GM12878 (cell line): ENCODE results near the gene GPR141. TPM values are rescaled to one million over a fixed set of nuclear protein-coding genes. Genes with fewer than 3 reads are reported as not detected.

Experiments used
- ATAC-seq: fragments of 200-7000 bp; cut with Tn5 transposase; 3 replicates; pipeline ENCODE4 v1.9.1; 2020; ENCODE audit warnings: mild to moderate bottlenecking, moderate library complexity
- BruUV-seq: library from RNA; stranded (reverse); fragments of 400-500 nt; replicated peaks from 2 replicates; lab custom pipeline; 2021; lab: Mats Ljungman, UMichigan
- CTCF ChIA-PET: fragments of 300-600 bp; sonication (Branson Sonifier 250); formaldehyde crosslinking; extraction: SDS; loops from one replicate; lab custom pipeline; 2021; ENCODE audit warnings: inconsistent platforms; lab: Yijun Ruan, JAX
- POLR2A ChIA-PET: fragments of 350-600 bp; formaldehyde crosslinking; extraction: SDS; loops from one replicate; lab custom pipeline; 2021; ENCODE audit warnings: inconsistent platforms; lab: Charles Lee
- RAD21 ChIA-PET: fragments of 300-600 bp; sonication (Branson Sonifier 250); formaldehyde crosslinking; loops from one replicate; lab custom pipeline; 2023; ENCODE audit warnings: antibody characterized with exemption; ENCODE audit not compliant: unreplicated experiment; lab: Charles Lee
- SMC1A ChIA-PET: fragments of 300-600 bp; sonication (Branson Sonifier 250); formaldehyde crosslinking; loops from one replicate; lab custom pipeline; 2023; ENCODE audit not compliant: unreplicated experiment, uncharacterized antibody; lab: Charles Lee
- DNase-seq: peaks from one replicate; pipeline ENCODE4 v3.0.0-alpha.2; 2011; ENCODE audit warnings: low read depth, low spot score
- FAIRE-seq: peaks from 3 replicates; lab custom pipeline; 2011; peaks lifted over from hg19 to GRCh38; lab: Jason Lieb, UNC
- H2AFZ ChIP-seq: 2 replicates; pipeline ENCODE4 v1.6.0; 2011; ENCODE audit warnings: low read depth, low read length, control low read depth; ENCODE audit not compliant: control insufficient read depth
- H3K27ac ChIP-seq: 2 replicates; pipeline ENCODE4 v1.5.1; 2011; ENCODE audit warnings: control low read depth; ENCODE audit not compliant: control insufficient read depth, insufficient read depth
- H3K27me3 ChIP-seq, 2 experiments: replicated peaks in 1 of 2; 2 replicates each; pipeline versions ENCODE4 v1.6.0 to v1.6.1; 2011; ENCODE audit warnings: low read length in 1 of 2; ENCODE audit not compliant: control insufficient read depth in 2 of 2, insufficient read depth in 2 of 2
- H3K36me3 ChIP-seq, 2 experiments: 2 replicates each; pipeline ENCODE4 v1.5.1; 2011; ENCODE audit warnings: low read length in 1 of 2; ENCODE audit not compliant: control insufficient read depth in 2 of 2, insufficient read depth in 2 of 2
- H3K4me1 ChIP-seq: 2 replicates; pipeline ENCODE4 v1.6.1; 2011; ENCODE audit warnings: mild to moderate bottlenecking, low read length, moderate library complexity, mixed read lengths; ENCODE audit not compliant: control insufficient read depth, insufficient read depth
- H3K4me2 ChIP-seq: 2 replicates; pipeline ENCODE4 v1.6.0; 2011; ENCODE audit warnings: control low read depth; ENCODE audit not compliant: control insufficient read depth, insufficient read depth
- H3K4me3 ChIP-seq: fragments of 200-600 bp; sonication (generic); 2 replicates; pipeline ENCODE4 v1.5.1; 2016
- H3K79me2 ChIP-seq: 2 replicates; pipeline ENCODE4 v1.6.0; 2011; ENCODE audit warnings: low read length; ENCODE audit not compliant: control insufficient read depth, insufficient read depth
- H3K9ac ChIP-seq: 2 replicates; pipeline ENCODE4 v1.8.0; 2011; ENCODE audit warnings: low read length, control low read depth, mixed read lengths; ENCODE audit not compliant: control insufficient read depth, insufficient read depth
- H3K9me3 ChIP-seq: replicated peaks from 3 replicates; pipeline ENCODE4 v1.5.1; 2011; ENCODE audit warnings: mild to moderate bottlenecking, low read length; ENCODE audit not compliant: control insufficient read depth, insufficient read depth
- H4K20me1 ChIP-seq: 2 replicates; pipeline ENCODE4 v1.6.0; 2011; ENCODE audit not compliant: control insufficient read depth, insufficient read depth
- BCL11A ChIP-seq: IDR thresholded peaks from 2 replicates; pipeline ENCODE4 v1.6.1; 2011; ENCODE audit warnings: low read depth, low read length
- MTA2 ChIP-seq: fragments of 450-650 bp; IDR thresholded peaks from 2 replicates; pipeline ENCODE4 v1.6.1; 2016; ENCODE audit warnings: low read depth, mild to moderate bottlenecking, moderate library complexity
- MYB ChIP-seq: fragments of 150-350 bp; IDR thresholded peaks from 2 replicates; pipeline ENCODE4 v1.6.1; 2014; ENCODE audit warnings: mild to moderate bottlenecking, low read depth, low read length, borderline replicate concordance
- NR2C2 ChIP-seq: IDR thresholded peaks from 2 replicates; pipeline ENCODE4 v1.6.1; 2011; ENCODE audit warnings: borderline replicate concordance, low read depth; ENCODE audit not compliant: control insufficient read depth, insufficient read length
- POLR2AphosphoS5 ChIP-seq: IDR thresholded peaks from 2 replicates; pipeline ENCODE4 v1.6.1; 2011; ENCODE audit warnings: mild to moderate bottlenecking, low read length, inconsistent platforms
- RAD51 ChIP-seq: fragments of 450-650 bp; IDR thresholded peaks from 2 replicates; pipeline ENCODE4 v1.6.1; 2016; ENCODE audit warnings: moderate library complexity, mild to moderate bottlenecking, inconsistent platforms
- SMAD5 ChIP-seq: IDR thresholded peaks from 2 replicates; pipeline ENCODE4 v1.6.1; 2016; ENCODE audit warnings: antibody characterized with exemption, low read depth
- SMARCA5 ChIP-seq: fragments of 450-650 bp; IDR thresholded peaks from 2 replicates; pipeline ENCODE4 v1.6.1; 2017; ENCODE audit warnings: mild to moderate bottlenecking
- SPI1 ChIP-seq: IDR thresholded peaks from 2 replicates; pipeline ENCODE4 v1.6.1; 2011; ENCODE audit warnings: low read depth, mild to moderate bottlenecking, low read length, moderate library complexity, borderline replicate concordance; ENCODE audit not compliant: insufficient read depth
- TBL1XR1 ChIP-seq: IDR thresholded peaks from 2 replicates; pipeline ENCODE4 v1.6.1; 2012; ENCODE audit warnings: low read depth, low read length, improper control_type of control experiment
- ZNF207 ChIP-seq: fragments of 450-650 bp; IDR thresholded peaks from 2 replicates; pipeline ENCODE4 v1.6.1; 2014; ENCODE audit warnings: antibody characterized with exemption, mild to moderate bottlenecking, borderline replicate concordance
- ZNF217 ChIP-seq: fragments of 450-650 bp; IDR thresholded peaks from 2 replicates; pipeline ENCODE4 v1.6.1; 2017; ENCODE audit warnings: antibody characterized with exemption, mild to moderate bottlenecking
- WGBS: methylation state at CpG from one replicate; pipeline ENCODE4 v1.1.6; 2016; ENCODE audit warnings: low lambda C conversion rate; ENCODE audit not compliant: insufficient replicate concordance, insufficient coverage; ENCODE audit errors: missing lambda C conversion rate; 5-methylcytosine and 5-hydroxymethylcytosine counted together
- in situ Hi-C: fragments of 300-500 bp; cut with MboI; formaldehyde crosslinking; loops from 9 replicates; pipeline ENCODE4 v1.14.3; 2018; ENCODE audit warnings: mixed read lengths
- intact Hi-C: fragments of 100-400 bp; cut with micrococcal nuclease; formaldehyde crosslinking; loops from one replicate; pipeline ENCODE4 v1.14.2; 2022; ENCODE audit not compliant: unreplicated experiment
- polyA plus RNA-seq, 11 experiments: library from polyadenylated mRNA; depleted of rRNA in 4 of 11; unstranded in 6 of 11; stranded (reverse) in 5 of 11; fragments of >200 nt; fragmentation: Nextera tagmentation in 4 of 11; fragmentation: Illumina TruSeq in 1 of 11; extraction: Ambion mirVana in 4 of 11; extraction: Trizol in 1 of 11; gene quantifications; 1 replicate in 1 of 11; 2 replicates in 10 of 11; pipeline versions ENCODE4 v1.2.1 to v1.2.3, GENCODE V29; 2011 to 2016; ENCODE audit warnings: inconsistent platforms in 2 of 11, missing spikeins in 2 of 11, low read depth in 1 of 11
- total RNA-seq, 4 experiments: library from RNA; depleted of rRNA in 3 of 4; stranded (reverse); fragments of >200 nt in 3 of 4; fragmentation: Illumina TruSeq in 1 of 4; extraction: Trizol in 1 of 4; gene quantifications; 2 replicates each; pipeline versions ENCODE4 v1.2.1 to v1.2.3, GENCODE V29; 2013 to 2021
- TF ChIP-seq, protein P1 (sequence below): fragments of 450-650 bp; IDR thresholded peaks from 2 replicates; pipeline ENCODE4 v1.6.1; 2017; ENCODE audit warnings: mild to moderate bottlenecking, moderate library complexity
- TF ChIP-seq, protein P2 (sequence below): IDR thresholded peaks from 2 replicates; pipeline ENCODE4 v1.6.1; 2012; ENCODE audit warnings: improper control_type of control experiment, low read depth, low read length; ENCODE audit not compliant: insufficient replicate concordance

Gene GPR141
- total and polyA plus RNA-seq, 10 of the 15 experiments (the other 5 are each of a cell fraction or from before 2014, with no cell fraction given), result 0.56 to 3.9 (median 1.2) TPM

DNA sequence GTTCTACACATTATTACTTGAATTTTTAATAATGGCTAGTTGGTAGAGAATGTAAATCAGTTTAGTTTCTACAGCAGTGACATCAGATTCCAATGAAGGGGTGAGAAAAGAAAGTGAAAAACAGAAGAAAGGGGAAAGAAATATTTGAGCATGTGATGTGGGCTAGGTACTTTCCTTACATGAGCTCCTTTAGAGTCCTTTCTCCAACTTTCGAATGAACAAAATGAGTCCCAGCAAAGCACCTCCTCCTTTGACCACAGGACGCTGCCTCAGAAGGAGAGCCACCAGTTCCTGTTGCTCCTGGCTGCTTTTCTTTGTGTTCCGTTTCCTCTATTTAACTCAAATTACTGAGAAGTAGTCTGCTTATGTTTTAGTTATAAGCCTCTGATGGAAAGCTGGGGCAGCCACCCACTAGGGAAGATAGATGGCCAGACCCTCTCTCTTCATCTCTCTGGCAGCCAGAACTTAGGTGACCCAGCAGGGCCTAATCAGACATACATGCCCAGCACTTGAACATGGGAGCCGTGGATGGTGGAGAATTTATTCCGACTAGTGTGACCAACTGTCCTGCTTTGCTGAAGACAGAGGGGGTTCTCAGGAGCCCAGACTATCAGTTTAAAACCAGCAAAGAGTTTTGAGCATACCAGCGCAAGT lies 82.4 kb downstream of the GPR141 start:
- peak overlapping the region; percentile 69 for H3K4me2 ChIP-seq
- intact Hi-C loops, result loop anchor here (1.0 to 5.0 kb wide), 2 partner anchors 56 to 67 kb away; no protein-coding TSS in a partner anchor
- BruUV-seq, result no TSS peak
- H4K20me1 ChIP-seq, result no peaks in the 10 kb centered on the region
- CTCF ChIA-PET, result interaction anchor here (0.6 to 2.4 kb wide), 8 partner anchors 16 to 413 kb away, joined by 3 to 10 read pairs (median 6); no protein-coding TSS in a partner anchor
- SMC1A ChIA-PET, result interaction anchor here (0.8 to 8.5 kb wide), 13 partner anchors 12 to 83 kb away, joined by 3 to 86 read pairs (median 5); partner anchors contain the start of gene GPR141
- H3K9ac ChIP-seq, result peak overlapping the region; percentile 37
- WGBS, result 58% methylated on average over 6 of the region's 6 CpGs
- H3K27ac ChIP-seq, result peak overlapping the region; percentile 94
- FAIRE-seq (peak; percentile 13), DNase-seq (peak; percentile 82), ATAC-seq (peak; percentile 99)
- H3K4me3 ChIP-seq, result peak overlapping the region; percentile 38; the same call in 1 of the 2 replicates
- H2AFZ ChIP-seq, result peak overlapping the region; percentile 88
- POLR2A ChIA-PET, result interaction anchor here (0.9 to 1.9 kb wide), 5 partner anchors 15 to 69 kb away, joined by 3 to 10 read pairs (median 4); no protein-coding TSS in a partner anchor
- no peaks in the 10 kb centered on the region for H3K36me3 ChIP-seq
- H3K4me1 ChIP-seq, result peaks cover 14% of the 10 kb centered on the region
- in situ Hi-C loops, result no loop called here
- no peaks in the 10 kb centered on the region for H3K79me2 ChIP-seq
- peaks cover 10% of the 10 kb centered on the region for H3K9me3 ChIP-seq
- RAD21 ChIA-PET, result interaction anchor here (0.7 to 3.5 kb wide), 16 partner anchors 9 to 187 kb away, joined by 3 to 33 read pairs (median 4); no protein-coding TSS in a partner anchor
- H3K27me3 ChIP-seq, result no peaks in the 10 kb centered on the region
- TF ChIP-seq ZNF207 (no peak), SMARCA5 (0 out of 2 replicates have a peak, but pooled peaks have one; percentile 41), TBL1XR1 (peak; percentile 79; the same call in 1 of the 2 replicates), RAD51 (peak; percentile 87), NR2C2 (no peak), MYB (no peak), SPI1 (peak; percentile 80), MTA2 (peak; percentile 74; the same call in 1 of the 2 replicates), ZNF217 (no peak), SMAD5 (no peak), POLR2AphosphoS5 (peak; percentile 53; the same call in 1 of the 2 replicates), BCL11A (peak; percentile 46; the same call in 1 of the 2 replicates)
- TF ChIP-seq, protein P1, sequence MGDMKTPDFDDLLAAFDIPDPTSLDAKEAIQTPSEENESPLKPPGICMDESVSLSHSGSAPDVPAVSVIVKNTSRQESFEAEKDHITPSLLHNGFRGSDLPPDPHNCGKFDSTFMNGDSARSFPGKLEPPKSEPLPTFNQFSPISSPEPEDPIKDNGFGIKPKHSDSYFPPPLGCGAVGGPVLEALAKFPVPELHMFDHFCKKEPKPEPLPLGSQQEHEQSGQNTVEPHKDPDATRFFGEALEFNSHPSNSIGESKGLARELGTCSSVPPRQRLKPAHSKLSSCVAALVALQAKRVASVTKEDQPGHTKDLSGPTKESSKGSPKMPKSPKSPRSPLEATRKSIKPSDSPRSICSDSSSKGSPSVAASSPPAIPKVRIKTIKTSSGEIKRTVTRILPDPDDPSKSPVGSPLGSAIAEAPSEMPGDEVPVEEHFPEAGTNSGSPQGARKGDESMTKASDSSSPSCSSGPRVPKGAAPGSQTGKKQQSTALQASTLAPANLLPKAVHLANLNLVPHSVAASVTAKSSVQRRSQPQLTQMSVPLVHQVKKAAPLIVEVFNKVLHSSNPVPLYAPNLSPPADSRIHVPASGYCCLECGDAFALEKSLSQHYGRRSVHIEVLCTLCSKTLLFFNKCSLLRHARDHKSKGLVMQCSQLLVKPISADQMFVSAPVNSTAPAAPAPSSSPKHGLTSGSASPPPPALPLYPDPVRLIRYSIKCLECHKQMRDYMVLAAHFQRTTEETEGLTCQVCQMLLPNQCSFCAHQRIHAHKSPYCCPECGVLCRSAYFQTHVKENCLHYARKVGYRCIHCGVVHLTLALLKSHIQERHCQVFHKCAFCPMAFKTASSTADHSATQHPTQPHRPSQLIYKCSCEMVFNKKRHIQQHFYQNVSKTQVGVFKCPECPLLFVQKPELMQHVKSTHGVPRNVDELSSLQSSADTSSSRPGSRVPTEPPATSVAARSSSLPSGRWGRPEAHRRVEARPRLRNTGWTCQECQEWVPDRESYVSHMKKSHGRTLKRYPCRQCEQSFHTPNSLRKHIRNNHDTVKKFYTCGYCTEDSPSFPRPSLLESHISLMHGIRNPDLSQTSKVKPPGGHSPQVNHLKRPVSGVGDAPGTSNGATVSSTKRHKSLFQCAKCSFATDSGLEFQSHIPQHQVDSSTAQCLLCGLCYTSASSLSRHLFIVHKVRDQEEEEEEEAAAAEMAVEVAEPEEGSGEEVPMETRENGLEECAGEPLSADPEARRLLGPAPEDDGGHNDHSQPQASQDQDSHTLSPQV, result no peak
- TF ChIP-seq, protein P2, sequence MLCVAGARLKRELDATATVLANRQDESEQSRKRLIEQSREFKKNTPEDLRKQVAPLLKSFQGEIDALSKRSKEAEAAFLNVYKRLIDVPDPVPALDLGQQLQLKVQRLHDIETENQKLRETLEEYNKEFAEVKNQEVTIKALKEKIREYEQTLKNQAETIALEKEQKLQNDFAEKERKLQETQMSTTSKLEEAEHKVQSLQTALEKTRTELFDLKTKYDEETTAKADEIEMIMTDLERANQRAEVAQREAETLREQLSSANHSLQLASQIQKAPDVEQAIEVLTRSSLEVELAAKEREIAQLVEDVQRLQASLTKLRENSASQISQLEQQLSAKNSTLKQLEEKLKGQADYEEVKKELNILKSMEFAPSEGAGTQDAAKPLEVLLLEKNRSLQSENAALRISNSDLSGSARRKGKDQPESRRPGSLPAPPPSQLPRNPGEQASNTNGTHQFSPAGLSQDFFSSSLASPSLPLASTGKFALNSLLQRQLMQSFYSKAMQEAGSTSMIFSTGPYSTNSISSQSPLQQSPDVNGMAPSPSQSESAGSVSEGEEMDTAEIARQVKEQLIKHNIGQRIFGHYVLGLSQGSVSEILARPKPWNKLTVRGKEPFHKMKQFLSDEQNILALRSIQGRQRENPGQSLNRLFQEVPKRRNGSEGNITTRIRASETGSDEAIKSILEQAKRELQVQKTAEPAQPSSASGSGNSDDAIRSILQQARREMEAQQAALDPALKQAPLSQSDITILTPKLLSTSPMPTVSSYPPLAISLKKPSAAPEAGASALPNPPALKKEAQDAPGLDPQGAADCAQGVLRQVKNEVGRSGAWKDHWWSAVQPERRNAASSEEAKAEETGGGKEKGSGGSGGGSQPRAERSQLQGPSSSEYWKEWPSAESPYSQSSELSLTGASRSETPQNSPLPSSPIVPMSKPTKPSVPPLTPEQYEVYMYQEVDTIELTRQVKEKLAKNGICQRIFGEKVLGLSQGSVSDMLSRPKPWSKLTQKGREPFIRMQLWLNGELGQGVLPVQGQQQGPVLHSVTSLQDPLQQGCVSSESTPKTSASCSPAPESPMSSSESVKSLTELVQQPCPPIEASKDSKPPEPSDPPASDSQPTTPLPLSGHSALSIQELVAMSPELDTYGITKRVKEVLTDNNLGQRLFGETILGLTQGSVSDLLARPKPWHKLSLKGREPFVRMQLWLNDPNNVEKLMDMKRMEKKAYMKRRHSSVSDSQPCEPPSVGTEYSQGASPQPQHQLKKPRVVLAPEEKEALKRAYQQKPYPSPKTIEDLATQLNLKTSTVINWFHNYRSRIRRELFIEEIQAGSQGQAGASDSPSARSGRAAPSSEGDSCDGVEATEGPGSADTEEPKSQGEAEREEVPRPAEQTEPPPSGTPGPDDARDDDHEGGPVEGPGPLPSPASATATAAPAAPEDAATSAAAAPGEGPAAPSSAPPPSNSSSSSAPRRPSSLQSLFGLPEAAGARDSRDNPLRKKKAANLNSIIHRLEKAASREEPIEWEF, result no peak
